Muscle of back (tissue), 11 donors: ENCODE measurements around the gene ZBTB4. TPM values are rescaled to one million over a fixed set of nuclear protein-coding genes. Genes with fewer than 3 reads are reported as not detected.

Experiments used
- DNase-seq, 3 donors: peaks; one replicate each; pipeline versions ENCODE4 v3.0.0 to v3.0.0-alpha.2; 2013
- polyA plus RNA-seq, 10 donors: library from polyadenylated mRNA; unstranded; fragments of 120-200 nt; gene quantifications; one replicate each; pipeline ENCODE4 v1.2.1, GENCODE V29; 2013; ENCODE audit not compliant: insufficient read length in 10 of 10

The ZBTB4 gene
- polyA plus RNA-seq, 10 donors, result 22.1 to 27.1 (median 24.9) TPM

DNA sequence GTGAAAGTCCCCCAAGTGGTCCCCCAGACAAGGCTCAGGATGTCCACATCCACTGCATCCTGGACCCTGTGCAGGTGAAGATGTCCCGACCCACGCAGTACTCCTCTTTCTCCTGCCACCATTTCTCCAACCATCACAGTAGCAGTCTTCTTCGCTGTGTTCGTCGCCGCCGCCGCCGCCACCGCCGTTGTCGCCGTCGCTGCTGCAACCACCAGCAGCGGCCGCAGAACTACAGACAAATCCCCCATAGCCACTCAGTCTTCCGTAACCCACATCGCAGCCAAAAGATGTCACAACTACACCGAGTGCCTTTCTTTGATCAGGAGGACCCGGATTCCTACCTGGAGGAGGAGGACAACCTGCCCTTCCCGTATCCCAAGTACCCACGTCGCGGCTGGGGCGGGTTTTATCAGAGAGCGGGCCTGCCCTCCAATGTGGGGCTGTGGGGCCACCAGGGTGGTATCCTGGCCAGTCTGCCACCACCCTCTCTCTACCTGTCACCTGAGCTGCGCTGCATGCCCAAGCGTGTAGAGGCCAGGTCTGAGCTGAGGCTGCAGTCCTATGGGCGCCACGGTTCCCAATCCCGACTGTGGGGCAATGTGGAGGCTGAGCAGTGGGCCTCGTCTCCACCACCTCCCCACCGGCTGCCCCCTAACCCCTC is 53.1 kb downstream of the ZBTB4 start:
- DNase-seq, result no peak

DNA sequence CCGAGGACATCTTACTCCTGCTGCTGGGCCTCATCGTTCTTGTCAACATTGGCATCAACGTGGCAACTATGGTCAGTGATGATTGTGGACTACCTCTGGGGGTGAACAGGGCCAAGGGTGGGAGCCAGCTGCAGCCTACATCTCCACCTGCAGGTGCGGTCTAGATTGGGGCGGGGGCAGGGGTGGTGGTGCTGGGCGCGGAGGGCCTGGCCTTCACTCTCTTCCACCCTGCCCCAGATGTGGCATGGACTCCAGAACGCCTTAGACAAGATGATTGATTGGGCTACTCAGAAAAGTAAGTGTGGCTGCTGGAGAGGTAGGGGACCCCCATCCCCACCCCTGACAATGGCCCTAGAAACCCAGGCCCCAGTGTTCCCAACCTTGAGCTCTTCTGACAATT is 53.7 kb downstream of the ZBTB4 start:
- no peak for DNase-seq

DNA sequence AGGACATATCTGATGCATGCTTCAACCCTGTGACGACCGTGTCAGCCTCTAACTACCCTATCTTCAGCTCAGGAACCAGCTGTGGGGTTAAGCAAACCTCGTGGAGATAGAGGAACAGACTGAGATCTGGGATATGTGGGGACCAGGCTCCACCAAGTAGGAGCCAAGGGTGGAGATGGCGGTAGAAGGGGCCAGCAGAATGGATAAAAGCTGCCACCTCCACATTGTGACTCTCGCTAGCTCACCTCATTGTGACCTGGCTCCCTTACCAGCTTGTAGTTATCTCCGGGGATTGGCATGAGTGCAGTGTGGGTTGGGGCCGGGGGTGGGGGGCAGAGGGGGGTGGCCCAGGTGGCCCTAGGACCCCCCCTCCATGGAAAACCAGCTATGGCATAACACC is 54.1 kb downstream of the ZBTB4 start, which contains the start of gene SPEM2:
Gene SPEM2, plus strand, starts transcription at position 301 of the 400 bp plus-strand sequence. Its CDS starts 73 bp downstream, at position 374.
- DNase-seq, result no peak

DNA sequence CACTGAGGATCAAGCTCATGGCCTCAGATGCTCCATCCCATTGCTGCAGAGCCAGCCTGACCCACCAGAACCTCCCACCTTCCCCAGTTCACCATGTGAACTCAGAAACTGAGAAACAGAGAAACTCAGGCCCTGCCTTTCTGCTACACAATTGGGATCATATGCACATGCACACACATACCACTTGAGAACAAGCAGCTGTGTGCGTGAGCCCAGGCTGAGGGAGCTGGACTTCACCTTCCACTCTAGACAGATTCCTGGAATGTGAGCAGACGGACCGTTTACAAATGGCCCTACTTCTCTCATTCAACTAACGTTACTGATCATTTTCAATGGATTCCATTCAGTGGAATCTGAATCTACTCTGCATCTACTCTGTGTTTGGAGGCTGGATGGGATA is 55.8 kb downstream of the ZBTB4 start:
- no peak for DNase-seq

DNA sequence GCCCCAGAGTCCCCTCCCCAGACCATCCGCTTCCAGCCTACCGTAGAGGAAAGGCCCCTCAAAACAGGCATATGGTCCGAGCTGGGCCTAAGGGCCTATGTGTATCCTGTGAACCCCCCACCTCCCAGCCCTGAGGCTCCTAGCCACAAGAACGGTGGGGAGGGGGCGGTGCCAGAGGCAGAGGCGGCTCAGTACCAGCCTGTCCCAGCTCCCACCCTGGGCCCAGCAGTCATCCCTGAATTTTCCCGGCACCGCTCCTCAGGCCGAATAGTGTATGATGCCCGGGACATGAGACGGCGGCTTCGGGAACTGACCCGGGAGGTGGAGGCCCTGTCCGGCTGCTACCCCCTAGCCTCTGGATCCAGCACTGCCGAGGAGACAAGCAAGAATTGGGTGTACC is 58.2 kb downstream of the ZBTB4 start:
- DNase-seq, result no peak

DNA sequence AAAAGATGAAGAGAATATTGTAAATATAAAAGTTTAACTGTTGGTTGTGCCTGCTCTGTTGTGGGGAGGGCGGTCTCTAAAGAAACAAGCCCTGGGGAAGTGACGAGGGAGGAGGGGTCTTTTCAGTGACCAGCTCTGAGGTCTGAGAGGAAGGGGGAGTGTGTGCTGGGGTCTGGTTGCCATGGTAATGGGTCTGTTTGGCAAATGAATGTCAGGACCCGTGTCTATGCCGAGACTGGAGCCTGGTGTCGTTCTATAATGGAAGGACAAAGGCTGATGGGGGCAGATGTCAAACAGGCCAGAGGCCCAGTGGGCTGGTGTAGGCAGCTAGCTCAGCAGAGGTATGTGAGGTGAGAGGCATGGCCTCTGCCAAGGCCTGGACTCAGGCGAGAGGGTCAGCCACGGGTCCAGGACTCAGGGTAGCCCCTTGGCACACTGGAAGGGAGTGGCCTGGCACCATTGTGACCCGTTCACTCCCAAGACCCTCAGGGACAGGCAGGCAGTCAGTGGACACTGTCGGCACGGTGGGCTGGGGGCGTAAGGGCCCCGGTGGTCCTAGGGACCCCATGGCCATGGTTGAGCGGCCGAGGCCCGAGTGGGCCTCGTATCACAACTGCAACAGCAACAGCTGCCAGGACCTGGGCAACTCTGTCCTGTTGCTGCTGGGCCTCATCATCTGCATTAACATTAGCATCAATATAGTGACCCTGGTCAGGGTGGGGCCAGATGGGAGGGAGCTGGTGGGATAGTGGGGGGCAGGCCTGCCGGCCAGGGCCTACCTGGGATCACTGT is 59.4 kb downstream of the ZBTB4 start, which contains the start of gene SPEM1:
Gene SPEM1, plus strand, starts transcription at position 506 of the 792 bp plus-strand sequence. Its CDS starts 61 bp downstream, at position 567.
- DNase-seq, result no peak

DNA sequence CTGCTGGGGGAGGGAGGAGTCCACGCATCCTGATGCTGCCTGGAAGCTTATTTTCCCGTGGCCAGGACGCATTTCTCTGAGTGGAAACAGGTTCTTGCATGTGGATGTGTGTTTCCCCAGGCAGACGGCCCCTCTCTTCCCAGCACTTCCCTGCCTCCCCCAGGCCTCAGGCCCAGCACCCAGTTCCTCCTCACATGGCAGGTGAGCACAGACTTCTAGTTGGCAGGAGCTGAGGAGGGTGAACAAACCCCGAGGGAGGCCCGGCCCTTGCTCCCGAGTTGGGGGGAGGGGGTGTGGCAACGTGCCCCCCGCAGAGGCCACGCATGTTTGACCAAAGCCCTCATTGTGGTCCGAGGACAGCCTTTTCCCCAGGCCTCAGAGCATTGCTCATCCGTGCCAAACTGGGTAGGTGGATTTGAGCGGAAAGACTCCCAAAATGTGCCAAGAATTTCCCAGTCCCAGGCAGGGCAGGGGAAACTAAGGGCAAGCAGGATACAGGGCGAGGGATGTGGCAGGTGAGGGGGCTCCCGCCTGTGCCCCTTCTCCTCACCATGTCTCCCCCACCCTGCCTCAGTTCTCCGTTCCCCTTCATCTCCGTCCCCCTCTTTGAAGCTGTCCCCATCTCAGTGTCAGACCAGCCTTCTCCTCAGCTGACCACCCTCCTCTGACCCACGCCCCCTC is 60.8 kb downstream of the ZBTB4 start:
- no peak for DNase-seq

DNA sequence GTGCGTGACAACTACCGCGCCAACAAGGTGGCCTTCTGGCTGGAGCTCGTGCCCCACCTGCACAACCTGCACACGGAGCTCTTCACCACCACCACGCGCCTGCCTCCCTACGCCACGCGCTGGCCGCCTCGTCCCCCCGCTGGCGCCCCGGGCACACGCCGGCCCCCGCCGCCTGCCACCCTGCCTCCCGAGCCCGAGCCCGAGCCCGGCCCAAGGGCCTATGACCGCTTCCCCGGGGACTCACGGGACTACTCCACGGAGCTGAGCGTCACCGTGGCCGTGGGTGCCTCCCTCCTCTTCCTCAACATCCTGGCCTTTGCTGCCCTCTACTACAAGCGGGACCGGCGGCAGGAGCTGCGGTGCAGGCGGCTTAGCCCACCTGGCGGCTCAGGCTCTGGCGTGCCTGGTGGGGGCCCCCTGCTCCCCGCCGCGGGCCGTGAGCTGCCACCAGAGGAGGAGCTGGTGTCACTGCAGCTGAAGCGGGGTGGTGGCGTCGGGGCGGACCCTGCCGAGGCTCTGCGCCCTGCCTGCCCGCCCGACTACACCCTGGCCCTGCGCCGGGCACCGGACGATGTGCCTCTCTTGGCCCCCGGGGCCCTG is 62.3 kb downstream of the ZBTB4 start:
- no peak for DNase-seq

DNA sequence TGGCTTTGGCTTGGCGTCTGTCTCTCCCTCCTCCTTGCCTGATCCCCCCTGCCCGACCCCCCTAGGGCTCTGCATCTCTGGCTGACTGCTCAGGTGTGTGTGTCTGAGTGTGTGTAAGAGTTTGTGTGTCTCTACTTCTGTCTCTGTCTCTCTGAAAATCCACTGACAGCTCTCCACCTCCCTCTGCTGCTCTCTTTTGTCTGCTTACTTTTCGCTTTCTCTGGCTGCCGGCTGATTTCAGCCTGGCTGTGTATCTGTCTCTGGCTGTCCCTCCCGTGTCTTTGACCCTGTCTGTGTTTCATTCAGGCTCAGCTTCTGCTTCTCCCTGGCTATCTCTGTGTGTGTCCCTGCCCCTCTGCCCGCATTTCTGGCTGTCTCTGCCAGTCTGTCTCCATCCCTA is 63.1 kb downstream of the ZBTB4 start:
- DNase-seq, result no peak

DNA sequence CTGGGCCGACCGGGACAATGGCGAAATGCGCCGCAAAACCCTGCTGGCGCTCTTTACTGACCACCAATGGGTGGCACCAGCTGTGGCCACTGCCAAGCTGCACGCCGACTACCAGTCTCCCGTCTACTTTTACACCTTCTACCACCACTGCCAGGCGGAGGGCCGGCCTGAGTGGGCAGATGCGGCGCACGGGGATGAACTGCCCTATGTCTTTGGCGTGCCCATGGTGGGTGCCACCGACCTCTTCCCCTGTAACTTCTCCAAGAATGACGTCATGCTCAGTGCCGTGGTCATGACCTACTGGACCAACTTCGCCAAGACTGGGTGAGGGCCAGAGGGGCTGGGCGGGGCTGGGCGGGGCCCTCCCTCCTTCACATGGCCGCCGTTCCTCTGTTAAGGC is 63.6 kb downstream of the ZBTB4 start:
- DNase-seq, result no peak

DNA sequence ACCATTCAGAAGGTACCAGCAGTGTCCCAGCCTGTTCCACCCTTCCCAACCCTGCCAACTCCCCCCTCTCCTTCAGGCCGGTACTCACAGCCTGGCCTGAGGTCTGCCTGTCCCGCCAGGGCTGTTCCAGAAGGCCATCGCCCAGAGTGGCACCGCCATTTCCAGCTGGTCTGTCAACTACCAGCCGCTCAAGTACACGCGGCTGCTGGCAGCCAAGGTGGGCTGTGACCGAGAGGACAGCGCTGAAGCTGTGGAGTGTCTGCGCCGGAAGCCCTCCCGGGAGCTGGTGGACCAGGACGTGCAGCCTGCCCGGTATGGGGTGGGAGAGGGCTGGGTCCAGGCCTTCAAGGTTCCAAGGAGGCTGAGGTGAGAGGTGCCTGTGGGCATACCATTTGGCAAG is 64.6 kb downstream of the ZBTB4 start:
- DNase-seq, result no peak

DNA sequence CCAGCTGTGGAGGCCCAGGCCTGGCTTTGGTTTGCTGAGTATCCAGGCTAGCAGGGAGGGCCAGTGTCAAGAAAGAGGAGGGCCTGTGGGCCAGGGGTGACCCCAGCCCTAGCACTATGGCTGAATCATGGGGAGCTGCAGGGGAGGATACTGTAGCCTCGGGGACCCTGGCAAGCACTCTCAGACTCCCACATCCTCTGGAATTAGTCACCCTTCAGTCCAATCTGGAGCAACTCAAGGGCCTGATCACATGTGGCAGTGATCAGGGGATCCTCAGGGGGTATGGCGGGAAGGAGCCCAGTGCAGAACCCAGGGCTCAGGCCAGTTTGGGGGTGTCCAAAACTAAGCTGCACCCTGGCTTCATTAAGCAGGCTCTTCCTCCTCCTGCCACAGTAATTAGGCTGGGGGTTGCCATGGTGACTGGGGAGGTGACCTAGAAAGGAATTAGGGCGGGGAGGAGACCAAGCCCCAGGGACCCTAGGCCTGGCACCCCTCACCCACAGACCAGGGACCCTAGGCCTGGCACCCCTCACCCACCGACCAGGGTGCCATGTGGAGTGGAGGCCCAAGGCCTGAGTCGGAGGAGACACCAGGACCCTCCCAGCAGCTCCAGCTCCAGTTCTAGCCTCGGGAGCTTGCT is 66.0 kb downstream of the ZBTB4 start:
- no peak for DNase-seq

DNA sequence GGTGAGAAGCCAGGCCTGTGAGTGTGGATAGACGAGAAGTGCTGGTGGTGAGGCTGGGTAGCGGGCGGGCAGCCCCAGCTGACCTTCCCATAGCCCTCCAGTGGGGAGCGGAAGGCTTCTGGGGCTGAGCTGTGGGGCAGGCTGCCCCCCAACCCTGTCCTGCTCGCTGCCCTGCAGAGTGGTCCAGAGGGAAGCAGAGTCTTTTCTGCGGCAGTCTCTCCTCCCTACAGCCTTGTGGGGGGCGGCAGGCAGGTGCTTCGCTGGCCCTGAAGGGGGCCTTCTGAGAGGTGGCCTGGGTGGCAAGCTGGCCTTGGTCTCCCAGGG is 68.0 kb downstream of the ZBTB4 start:
- DNase-seq, result no peak

DNA sequence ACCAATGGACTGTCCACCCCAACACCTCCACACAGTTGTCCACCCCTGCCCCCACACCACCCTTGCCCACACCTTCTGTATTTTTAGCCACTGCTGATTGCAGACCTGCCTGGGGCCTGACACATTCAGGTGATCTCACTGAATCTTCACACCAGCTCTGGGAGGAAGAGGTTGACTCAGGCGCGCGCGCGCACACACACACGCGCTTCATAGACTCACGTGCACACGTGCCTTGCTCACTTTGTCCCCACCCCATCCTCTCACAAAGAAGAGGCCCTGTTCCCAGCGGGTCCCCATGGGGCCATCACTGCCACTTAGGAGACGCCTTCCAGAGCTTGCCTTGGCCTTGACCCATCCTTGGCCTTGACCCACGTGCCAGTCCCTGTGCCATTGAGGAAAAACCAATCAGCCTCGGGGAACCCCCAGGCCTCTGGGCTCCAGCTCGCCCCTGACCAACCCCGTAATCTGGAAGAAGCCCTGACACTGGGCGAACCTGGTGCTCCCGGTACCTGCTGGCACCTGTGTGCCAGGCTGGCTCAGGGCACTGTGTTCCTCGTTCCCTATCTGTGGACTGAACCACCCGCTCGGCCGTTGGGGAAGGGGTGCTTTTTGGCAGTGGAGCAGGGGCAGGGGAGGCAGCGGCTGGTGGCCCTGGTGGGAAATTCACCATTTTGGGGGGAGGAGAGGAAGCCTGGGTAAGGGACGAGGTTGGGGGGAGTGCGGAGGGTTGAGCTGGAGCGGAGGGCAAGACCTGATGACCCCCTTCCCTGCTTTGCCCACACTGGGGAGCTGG is 68.6 kb downstream of the ZBTB4 start:
- no peak for DNase-seq

DNA sequence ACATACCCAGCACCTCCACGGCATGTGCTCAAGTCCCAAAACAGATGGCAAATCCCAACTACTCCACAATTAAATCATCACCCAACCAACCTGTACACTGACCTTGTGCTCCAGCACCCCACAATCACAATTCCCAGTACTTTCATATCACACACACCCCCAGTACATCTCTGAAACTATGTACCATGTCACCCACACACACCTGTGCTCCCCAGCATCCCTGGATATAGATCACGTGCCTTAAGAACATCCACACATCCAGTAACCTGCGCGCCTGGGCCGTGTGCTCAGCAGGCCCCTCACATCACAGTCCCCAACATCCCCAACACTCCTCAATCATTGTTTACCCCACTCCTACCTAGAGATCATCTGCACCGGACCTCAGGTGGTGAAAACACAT is 69.7 kb downstream of the ZBTB4 start:
- DNase-seq, result no peak

Other genes with a start within 250 kb of the ZBTB4 start
- 10 to 100 TPM; 24.5 to 40.5 (median 34.9) TPM for gene DVL2, start 245.1 kb downstream of the ZBTB4 start, polyA plus RNA-seq
- gene PHF23, start 240.2 kb downstream of the ZBTB4 start, polyA plus RNA-seq, result 10 to 100 TPM; 28.1 to 46.1 (median 34.4) TPM
- gene GABARAP, start 237.2 kb downstream of the ZBTB4 start, polyA plus RNA-seq, result 100 to 1,000 TPM; 271 to 406 (median 306) TPM
- gene CTDNEP1, start 227.9 kb downstream of the ZBTB4 start, polyA plus RNA-seq, result 100 to 1,000 TPM; 153 to 190 (median 180) TPM
- 10 to 100 TPM; 31.9 to 64.8 (median 35.7) TPM for gene ELP5, start 227.4 kb downstream of the ZBTB4 start, polyA plus RNA-seq
- gene CLDN7, start 217.2 kb downstream of the ZBTB4 start, polyA plus RNA-seq, result 1 to 10 TPM in 5 of 10 donors, under 1 TPM in 5; 0.47 to 3.0 (median 1.1) TPM
- gene SLC2A4, start 197.9 kb downstream of the ZBTB4 start, polyA plus RNA-seq, result 10 to 100 TPM in 9 of 10 donors, 1 to 10 TPM in 1; 7.7 to 32.4 (median 26.1) TPM
- 1 to 10 TPM; 1.2 to 4.2 (median 1.9) TPM for gene YBX2, start 185.0 kb downstream of the ZBTB4 start, polyA plus RNA-seq
- 100 to 1,000 TPM; 225 to 344 (median 294) TPM for gene EIF5A, start 172.0 kb downstream of the ZBTB4 start, polyA plus RNA-seq
- gene GPS2, start 164.3 kb downstream of the ZBTB4 start, polyA plus RNA-seq, result 10 to 100 TPM; 49.3 to 70.2 (median 58.7) TPM
- 10 to 100 TPM; 13.6 to 20.6 (median 18.6) TPM for gene NEURL4, start 150.3 kb downstream of the ZBTB4 start, polyA plus RNA-seq
- 10 to 100 TPM in 2 of 10 donors, 1 to 10 TPM in 8; 5.3 to 19.6 (median 8.5) TPM for gene ACAP1, start 143.1 kb downstream of the ZBTB4 start, polyA plus RNA-seq
- gene KCTD11, start 127.5 kb downstream of the ZBTB4 start, polyA plus RNA-seq, result 10 to 100 TPM in 1 of 10 donors, 1 to 10 TPM in 9; 5.8 to 10.3 (median 7.5) TPM
- not detected for gene TMEM95, start 124.5 kb downstream of the ZBTB4 start, polyA plus RNA-seq
- 1 to 10 TPM in 2 of 10 donors, under 1 TPM in 7, not detected in 1; 0.22 to 1.4 (median 0.69) TPM for gene TNK1, start 98.5 kb downstream of the ZBTB4 start, polyA plus RNA-seq
- gene PLSCR3, start 85.1 kb downstream of the ZBTB4 start, polyA plus RNA-seq, result 10 to 100 TPM; 20.4 to 35.0 (median 27.2) TPM
- 10 to 100 TPM; 49.0 to 60.9 (median 54.0) TPM for gene TMEM256, start 75.5 kb downstream of the ZBTB4 start, polyA plus RNA-seq
- gene NLGN2, start 71.8 kb downstream of the ZBTB4 start, polyA plus RNA-seq, result 10 to 100 TPM; 19.9 to 33.1 (median 25.5) TPM
- not detected for gene SPEM1, start 59.3 kb downstream of the ZBTB4 start, polyA plus RNA-seq
- not detected for gene SPEM2, start 54.0 kb downstream of the ZBTB4 start, polyA plus RNA-seq
- under 1 TPM in 1 of 10 donors, not detected in 9; 0.04 TPM for gene SPEM3, start 50.8 kb downstream of the ZBTB4 start, polyA plus RNA-seq
- gene TMEM102, start 44.2 kb downstream of the ZBTB4 start, polyA plus RNA-seq, result 1 to 10 TPM in 4 of 10 donors, under 1 TPM in 6; 0.52 to 1.4 (median 0.92) TPM
- 1 to 10 TPM; 1.3 to 5.1 (median 3.1) TPM for gene FGF11, start 40.1 kb downstream of the ZBTB4 start, polyA plus RNA-seq
- gene CHRNB1, start 34.6 kb downstream of the ZBTB4 start, polyA plus RNA-seq, result 10 to 100 TPM; 51.8 to 85.8 (median 71.8) TPM
- under 1 TPM in 8 of 10 donors, not detected in 2; 0.16 to 0.59 (median 0.20) TPM for gene SLC35G6, start 1.8 kb upstream of the ZBTB4 start, polyA plus RNA-seq
- gene POLR2A, start 4.7 kb upstream of the ZBTB4 start, polyA plus RNA-seq, result 10 to 100 TPM; 50.2 to 72.7 (median 58.4) TPM
- 10 to 100 TPM; 22.2 to 38.2 (median 29.8) TPM for gene TNFSF12, start 69.4 kb upstream of the ZBTB4 start, polyA plus RNA-seq
- gene TNFSF13, start 79.1 kb upstream of the ZBTB4 start, polyA plus RNA-seq, result 1 to 10 TPM; 2.4 to 6.3 (median 4.0) TPM
- 10 to 100 TPM; 34.8 to 44.0 (median 39.9) TPM for gene SENP3, start 82.3 kb upstream of the ZBTB4 start, polyA plus RNA-seq
- gene CD68, start 100.0 kb upstream of the ZBTB4 start, polyA plus RNA-seq, result 10 to 100 TPM; 23.6 to 41.0 (median 27.5) TPM
- gene MPDU1, start 104.2 kb upstream of the ZBTB4 start, polyA plus RNA-seq, result 10 to 100 TPM; 41.0 to 62.0 (median 48.0) TPM
- 1 to 10 TPM; 1.1 to 4.3 (median 2.0) TPM for gene SOX15, start 110.5 kb upstream of the ZBTB4 start, polyA plus RNA-seq
- 10 to 100 TPM; 32.0 to 41.2 (median 39.2) TPM for gene FXR2, start 135.3 kb upstream of the ZBTB4 start, polyA plus RNA-seq
- gene SAT2, start 148.2 kb upstream of the ZBTB4 start, polyA plus RNA-seq, result 10 to 100 TPM; 62.1 to 80.1 (median 77.9) TPM
- 1 to 10 TPM in 4 of 10 donors, under 1 TPM in 6; 0.21 to 1.5 (median 0.91) TPM for gene SHBG, start 150.5 kb upstream of the ZBTB4 start, polyA plus RNA-seq
- 10 to 100 TPM; 12.9 to 38.1 (median 27.0) TPM for gene ATP1B2, start 171.3 kb upstream of the ZBTB4 start, polyA plus RNA-seq
- 10 to 100 TPM; 32.7 to 50.7 (median 37.4) TPM for gene TP53, start 207.9 kb upstream of the ZBTB4 start, polyA plus RNA-seq
- 1 to 10 TPM; 6.2 to 9.5 (median 7.6) TPM for gene WRAP53, start 208.8 kb upstream of the ZBTB4 start, polyA plus RNA-seq
- gene EFNB3, start 225.6 kb upstream of the ZBTB4 start, polyA plus RNA-seq, result 10 to 100 TPM in 1 of 10 donors, 1 to 10 TPM in 9; 3.9 to 10.8 (median 5.1) TPM
- gene DNAH2, start 238.1 kb upstream of the ZBTB4 start, polyA plus RNA-seq, result 1 to 10 TPM; 2.1 to 7.3 (median 4.6) TPM